GM13977 (cell line): ENCODE results near the gene TIMM50.

Source experiments
- DNase-seq: peaks from one replicate; pipeline ENCODE4 v3.0.0; 2012; ENCODE audit warnings: low spot score
- in situ Hi-C: fragments of 300-500 bp; cut with MboI; formaldehyde crosslinking; loops from one replicate; pipeline ENCODE4 v1.12.0; 2022; ENCODE audit warnings: low sequenced_read_pairs, low pct_unique_long_range_greater_than_20kb, mixed read lengths, inconsistent platforms; ENCODE audit not compliant: unreplicated experiment
- TF ChIP-seq, protein P1 (sequence below): IDR thresholded peaks from 2 replicates; pipeline ENCODE4 v1.5.1; 2012; ENCODE audit warnings: mild to moderate bottlenecking, control low read depth; ENCODE audit not compliant: insufficient read depth; ENCODE audit errors: extremely low read depth, missing control alignments

The TIMM50 gene

DNA sequence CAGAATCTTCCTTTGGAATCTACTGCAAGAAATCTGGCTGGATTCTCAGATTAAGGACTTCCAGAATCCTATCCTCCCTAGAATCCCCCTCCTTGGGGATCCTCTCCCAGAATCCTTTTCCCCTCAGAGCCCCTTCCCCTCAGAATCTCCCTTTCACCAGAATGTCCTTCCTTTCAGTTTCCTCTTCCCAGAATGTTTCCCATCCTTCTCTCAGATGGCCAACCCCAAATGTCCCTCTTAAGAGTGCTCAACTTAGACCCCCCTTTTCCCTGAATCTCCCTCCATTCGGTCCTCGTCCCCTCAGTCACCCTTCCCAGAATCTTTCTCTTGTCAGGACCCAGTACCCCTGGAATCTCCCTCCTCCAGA, 44.3 kb upstream of the TIMM50 start:
- in situ Hi-C loops = loop anchor here (10.0 kb wide), 1 partner anchor 98 kb away; the partner anchor contains the start of gene EID2B
- DNase-seq = no peak
- TF ChIP-seq, protein P1, sequence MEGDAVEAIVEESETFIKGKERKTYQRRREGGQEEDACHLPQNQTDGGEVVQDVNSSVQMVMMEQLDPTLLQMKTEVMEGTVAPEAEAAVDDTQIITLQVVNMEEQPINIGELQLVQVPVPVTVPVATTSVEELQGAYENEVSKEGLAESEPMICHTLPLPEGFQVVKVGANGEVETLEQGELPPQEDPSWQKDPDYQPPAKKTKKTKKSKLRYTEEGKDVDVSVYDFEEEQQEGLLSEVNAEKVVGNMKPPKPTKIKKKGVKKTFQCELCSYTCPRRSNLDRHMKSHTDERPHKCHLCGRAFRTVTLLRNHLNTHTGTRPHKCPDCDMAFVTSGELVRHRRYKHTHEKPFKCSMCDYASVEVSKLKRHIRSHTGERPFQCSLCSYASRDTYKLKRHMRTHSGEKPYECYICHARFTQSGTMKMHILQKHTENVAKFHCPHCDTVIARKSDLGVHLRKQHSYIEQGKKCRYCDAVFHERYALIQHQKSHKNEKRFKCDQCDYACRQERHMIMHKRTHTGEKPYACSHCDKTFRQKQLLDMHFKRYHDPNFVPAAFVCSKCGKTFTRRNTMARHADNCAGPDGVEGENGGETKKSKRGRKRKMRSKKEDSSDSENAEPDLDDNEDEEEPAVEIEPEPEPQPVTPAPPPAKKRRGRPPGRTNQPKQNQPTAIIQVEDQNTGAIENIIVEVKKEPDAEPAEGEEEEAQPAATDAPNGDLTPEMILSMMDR = no peak

GRCh38 chr19:39438270-39438934, 42.2 kb upstream of the TIMM50 start:
- in situ Hi-C loops = loop anchor here (10.0 kb wide), 1 partner anchor 96 kb away; the partner anchor contains the start of gene EID2B
- no peak for DNase-seq
- TF ChIP-seq, protein P1 = no peak

DNA sequence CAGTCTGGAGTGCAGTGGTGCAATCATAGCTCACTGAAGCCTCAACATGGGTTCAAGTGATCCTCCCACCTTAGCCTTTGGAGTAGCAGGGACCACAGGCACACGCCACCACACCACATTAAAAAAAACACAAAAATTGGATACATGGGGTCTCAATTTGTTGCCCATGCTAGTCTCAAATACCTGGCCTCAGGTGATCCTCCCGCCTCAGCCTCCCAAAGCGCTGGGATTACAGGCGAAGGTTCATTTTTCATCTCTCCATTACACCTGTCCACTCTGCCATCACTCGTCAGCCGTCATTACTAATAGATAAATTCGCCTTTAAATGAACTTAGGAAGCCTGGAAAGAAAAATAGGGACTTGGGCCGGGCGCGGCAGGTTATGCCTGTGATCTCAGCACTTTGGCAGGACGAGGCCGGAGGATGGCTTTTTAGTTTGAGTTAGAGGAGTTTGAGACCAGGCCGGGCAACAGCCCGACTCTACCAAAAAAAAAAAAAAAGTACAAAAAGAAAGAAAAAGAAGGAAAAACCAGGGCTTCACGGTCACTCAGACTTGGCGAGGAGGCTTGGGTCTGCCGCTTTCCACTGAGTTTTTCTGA, 35.9 kb upstream of the TIMM50 start:
- in situ Hi-C loops = no loop called here
- TF ChIP-seq, protein P1 = no peak
- no peak for DNase-seq

DNA sequence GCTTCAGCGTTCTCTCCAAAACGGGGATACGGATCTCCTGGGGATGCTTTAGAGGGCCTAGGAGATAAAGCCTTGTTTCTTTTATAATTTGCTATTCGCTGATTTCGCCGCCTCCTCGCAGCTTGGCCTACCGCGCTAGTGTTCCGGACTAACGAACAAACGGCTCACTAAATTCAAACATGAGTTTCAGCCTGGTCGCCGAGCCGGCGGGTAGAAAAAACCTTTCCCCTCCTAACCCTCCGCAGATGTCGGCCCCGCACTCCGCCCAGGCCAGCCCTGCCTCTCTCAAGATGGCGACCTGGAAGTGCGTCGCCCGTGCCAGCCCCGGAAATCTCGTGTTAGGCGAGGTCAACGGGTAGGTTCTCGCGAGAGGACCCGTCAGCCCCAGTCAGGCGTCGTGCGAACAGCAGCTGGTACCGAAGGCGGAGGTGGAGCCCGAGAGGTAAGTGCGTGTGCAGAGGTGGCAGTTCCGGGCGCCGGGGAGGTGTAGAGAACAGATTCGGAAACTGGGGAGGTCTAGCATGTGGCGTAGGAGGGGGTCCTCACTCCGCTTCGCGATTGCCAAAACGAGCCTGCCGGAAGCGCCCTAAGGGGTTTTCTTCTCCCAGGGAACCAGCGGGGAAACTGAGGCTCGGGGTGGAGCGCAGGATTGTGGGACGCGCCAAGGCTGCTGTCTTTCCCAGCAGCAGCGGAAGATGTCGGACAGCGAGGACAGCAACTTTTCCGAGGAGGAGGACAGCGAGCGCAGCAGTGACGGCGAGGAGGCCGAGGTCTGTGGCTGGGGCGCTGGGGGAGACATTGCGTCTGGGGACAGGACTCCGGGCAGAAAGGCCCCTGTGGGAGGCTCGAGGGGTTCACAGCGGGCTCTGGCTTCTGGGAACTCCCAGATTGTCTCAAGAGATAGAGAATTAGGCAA, 35.2 kb upstream of the TIMM50 start, which contains the start of gene SUPT5H:
SUPT5H (plus strand) TSS at position 387 of the 916 bp plus-strand sequence; CDS start at position 696, 309 bp downstream.
- TF ChIP-seq, protein P1 = no peak
- peak; percentile 96 for DNase-seq
- in situ Hi-C loops = no loop called here

DNA sequence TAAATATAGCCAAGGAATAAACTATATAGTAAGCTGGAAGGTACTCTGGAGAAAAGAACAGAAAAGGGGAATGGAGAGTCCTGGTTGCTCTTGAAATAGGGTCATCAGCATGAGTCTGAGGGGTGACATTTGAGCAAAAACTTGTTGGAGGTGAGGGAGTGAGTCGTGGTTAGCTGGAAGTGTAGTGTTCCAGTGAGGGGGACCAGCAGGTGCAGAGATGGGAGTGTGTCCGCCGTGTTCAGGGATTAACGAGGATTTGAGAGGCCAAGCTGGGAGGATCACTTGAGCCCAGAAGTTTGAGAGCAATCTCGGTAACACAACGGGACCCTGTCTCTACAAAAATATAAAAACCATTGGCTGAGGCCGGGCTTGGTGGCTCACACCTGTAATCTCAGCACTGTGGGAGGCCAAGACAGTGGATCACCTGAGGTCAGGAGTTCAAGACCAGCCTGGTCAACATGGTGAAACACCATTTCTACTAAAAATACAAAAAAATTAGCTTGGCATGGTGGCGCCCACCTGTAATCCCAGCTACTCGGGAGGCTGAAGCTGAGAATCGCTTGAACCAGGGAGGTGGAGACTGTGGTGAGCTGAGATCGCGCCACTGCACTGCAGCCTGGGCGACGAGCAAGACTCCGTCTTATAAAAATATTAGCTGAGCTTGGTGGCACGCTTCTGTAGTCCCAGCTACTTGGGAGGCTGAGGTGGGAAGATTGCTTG, 34.1 kb upstream of the TIMM50 start:
- in situ Hi-C loops = no loop called here
- no peak for DNase-seq
- TF ChIP-seq, protein P1 = no peak

- in situ Hi-C loops = no loop called here
These were observed 32.4 kb upstream of the TIMM50 start for GRCh38 chr19:39448271-39448670.

More at GRCh38 chr19:39448271-39448670, 32.4 kb upstream of the TIMM50 start:
- DNase-seq = no peak
- TF ChIP-seq, protein P1 = no peak
